Epithelial cell of proximal tubule (primary cell): ENCODE measurements around the gene POU6F2. TPM values are rescaled to one million over a fixed set of nuclear protein-coding genes. Genes with fewer than 3 reads are reported as not detected.
"Not testable (repeated sequence)": the region's sequence is repeated elsewhere in the genome, so short reads cannot be mapped to it uniquely, and the experiment has no call there.

Experiments used
- DNase-seq: peaks from one replicate; pipeline ENCODE4 v3.0.0-alpha.2; 2011; ENCODE audit warnings: low read depth
- H3K4me3 ChIP-seq: 2 replicates; pipeline ENCODE4 v1.5.1; 2011; ENCODE audit warnings: low read depth, mild to moderate bottlenecking, low read length
- total RNA-seq: library from RNA; depleted of rRNA; stranded (reverse); fragments of >200 nt; gene quantifications from 2 replicates; pipeline ENCODE4 v1.2.3, GENCODE V29; 2015
- TF ChIP-seq, protein P1 (sequence below): conservative IDR thresholded peaks from 2 replicates; pipeline ENCODE4 v1.5.1; 2012; ENCODE audit warnings: low read depth, mild to moderate bottlenecking, low read length

Gene POU6F2
- total RNA-seq, 1 donor from 2014 or later: not detected

- H3K4me3 ChIP-seq: no peak overlapping the region
- TF ChIP-seq, protein P1, sequence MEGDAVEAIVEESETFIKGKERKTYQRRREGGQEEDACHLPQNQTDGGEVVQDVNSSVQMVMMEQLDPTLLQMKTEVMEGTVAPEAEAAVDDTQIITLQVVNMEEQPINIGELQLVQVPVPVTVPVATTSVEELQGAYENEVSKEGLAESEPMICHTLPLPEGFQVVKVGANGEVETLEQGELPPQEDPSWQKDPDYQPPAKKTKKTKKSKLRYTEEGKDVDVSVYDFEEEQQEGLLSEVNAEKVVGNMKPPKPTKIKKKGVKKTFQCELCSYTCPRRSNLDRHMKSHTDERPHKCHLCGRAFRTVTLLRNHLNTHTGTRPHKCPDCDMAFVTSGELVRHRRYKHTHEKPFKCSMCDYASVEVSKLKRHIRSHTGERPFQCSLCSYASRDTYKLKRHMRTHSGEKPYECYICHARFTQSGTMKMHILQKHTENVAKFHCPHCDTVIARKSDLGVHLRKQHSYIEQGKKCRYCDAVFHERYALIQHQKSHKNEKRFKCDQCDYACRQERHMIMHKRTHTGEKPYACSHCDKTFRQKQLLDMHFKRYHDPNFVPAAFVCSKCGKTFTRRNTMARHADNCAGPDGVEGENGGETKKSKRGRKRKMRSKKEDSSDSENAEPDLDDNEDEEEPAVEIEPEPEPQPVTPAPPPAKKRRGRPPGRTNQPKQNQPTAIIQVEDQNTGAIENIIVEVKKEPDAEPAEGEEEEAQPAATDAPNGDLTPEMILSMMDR: no peak
- DNase-seq: no peak
These were observed 394.7 kb downstream of the POU6F2 start for GRCh38 chr7:39372383-39372782.

DNA sequence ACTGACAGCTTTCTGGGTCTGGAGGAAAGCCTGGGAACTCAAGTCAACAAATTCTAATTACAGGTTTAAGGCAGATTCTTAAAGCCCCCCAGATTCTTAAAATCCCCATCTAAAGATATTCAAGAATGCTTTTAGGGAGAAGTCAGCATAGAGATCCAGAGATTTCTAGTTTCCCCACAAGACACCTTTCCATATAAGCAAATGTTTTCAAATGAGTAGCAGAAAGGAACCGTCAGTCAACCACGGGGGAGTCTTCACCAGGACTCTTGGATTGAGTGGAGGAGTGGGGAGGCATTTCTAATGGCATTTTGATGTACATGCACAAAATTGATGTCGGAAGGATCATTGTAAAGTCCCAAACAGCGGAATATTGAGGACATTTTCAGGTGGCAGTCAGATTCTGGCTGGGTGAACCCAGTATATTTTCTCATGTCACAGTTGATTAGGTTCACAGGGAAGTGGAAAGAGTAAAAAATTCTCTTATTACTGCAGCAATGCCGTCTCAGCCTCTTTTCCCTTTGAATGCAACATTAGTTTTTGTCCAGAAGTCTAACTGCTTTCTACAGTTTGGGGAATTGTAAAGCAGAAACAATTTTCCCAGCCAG, 396.8 kb downstream of the POU6F2 start:
- TF ChIP-seq, protein P1: no peak
- no peak overlapping the region for H3K4me3 ChIP-seq
- no peak for DNase-seq

DNA sequence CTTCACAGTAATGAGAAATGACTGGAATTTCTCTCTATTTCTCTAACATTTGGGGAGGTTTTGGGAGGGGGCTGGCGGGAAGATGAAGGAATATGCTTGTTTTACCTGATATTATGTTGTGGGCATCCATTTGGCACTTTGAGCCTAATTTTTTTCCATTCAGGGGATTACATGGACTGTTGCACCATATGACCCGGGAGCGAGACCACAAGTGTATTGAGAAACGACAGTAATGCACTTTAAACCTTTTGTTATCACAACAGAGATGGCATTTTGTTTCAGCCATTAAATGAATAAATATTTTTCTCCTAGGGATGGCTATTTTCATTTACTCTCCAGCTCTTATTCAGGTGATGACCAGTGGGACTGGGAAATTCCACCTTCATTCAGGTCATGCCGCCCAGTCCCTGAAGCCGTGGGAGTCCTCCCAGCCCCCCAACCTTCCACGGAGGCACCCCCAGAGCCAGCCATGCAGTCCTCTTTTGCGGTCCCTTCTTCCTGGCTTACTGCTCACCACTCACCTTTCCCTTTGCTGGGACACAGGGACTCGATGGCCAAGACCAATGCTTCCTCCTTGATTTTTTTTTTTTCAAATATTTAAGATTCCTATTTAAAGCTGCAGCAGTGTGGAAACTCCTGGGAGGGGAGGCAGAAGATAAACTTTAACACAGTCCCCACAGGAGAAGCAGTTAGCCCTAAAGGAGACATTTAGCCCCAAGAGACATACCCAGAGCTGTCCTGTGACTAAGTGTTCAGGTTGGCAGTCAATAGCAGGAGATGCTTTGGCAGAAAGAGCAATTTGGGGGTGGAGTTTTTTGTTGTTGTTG, 397.6 kb downstream of the POU6F2 start:
- no peak for DNase-seq
- no peak overlapping the region for H3K4me3 ChIP-seq
- TF ChIP-seq, protein P1: no peak

- H3K4me3 ChIP-seq: no peak overlapping the region
- TF ChIP-seq, protein P1: no peak
- no peak for DNase-seq
These were observed 398.1 kb downstream of the POU6F2 start for GRCh38 chr7:39375874-39376190.

- not testable (repeated sequence) for DNase-seq, H3K4me3 ChIP-seq
These were observed 399.2 kb downstream of the POU6F2 start for GRCh38 chr7:39376881-39377280.

- TF ChIP-seq, protein P1: no peak
- no peak overlapping the region for H3K4me3 ChIP-seq
- DNase-seq: no peak
These were observed 401.7 kb downstream of the POU6F2 start for GRCh38 chr7:39379416-39379815.

GRCh38 chr7:39383136-39383535, 405.4 kb downstream of the POU6F2 start:
- DNase-seq: no peak
- TF ChIP-seq, protein P1: no peak
- H3K4me3 ChIP-seq: no peak overlapping the region
